BLaER1 treated with 17β-estradiol and CSF1 and Interleukin-3, amounts not matched to agents 10 nM and 100 nM (cell line): ENCODE results near the gene CASZ1.
A peak's percentile ranks its signal among the peaks of the same experiment; 100 is the strongest.

Experiments
- H3K27ac ChIP-seq, 11 experiments: shearing (Covaris generic); formaldehyde crosslinking; 2 replicates each; pipeline ENCODE4 v1.8.1; 2022
- H3K27me3 ChIP-seq, 11 experiments: shearing (Covaris generic); formaldehyde crosslinking; 2 replicates each; pipeline ENCODE4 v1.8.1; 2022
- H3K36me3 ChIP-seq, 11 experiments: shearing (Covaris generic); formaldehyde crosslinking; 2 replicates each; pipeline ENCODE4 v1.8.1; 2022
- H3K4me1 ChIP-seq, 10 experiments: shearing (Covaris generic); formaldehyde crosslinking; 2 replicates each; pipeline ENCODE4 v1.8.1; 2022
- H3K4me2 ChIP-seq, 11 experiments: shearing (Covaris generic); formaldehyde crosslinking; 2 replicates each; pipeline ENCODE4 v1.8.1; 2022
- H3K4me3 ChIP-seq, 10 experiments: shearing (Covaris generic); formaldehyde crosslinking; 2 replicates each; pipeline ENCODE4 v1.8.1; 2022
- H3K9ac ChIP-seq, 11 experiments: shearing (Covaris generic); formaldehyde crosslinking; 2 replicates each; pipeline ENCODE4 v1.8.1; 2022
- H3K9me3 ChIP-seq, 11 experiments: shearing (Covaris generic); formaldehyde crosslinking; replicated peaks in 1 of 11; 2 replicates each; pipeline ENCODE4 v1.8.1; 2022
- H4K20me1 ChIP-seq, 11 experiments: shearing (Covaris generic); formaldehyde crosslinking; 2 replicates each; pipeline ENCODE4 v1.8.1; 2022
- Cebpa-rat ChIP-seq, 11 experiments: shearing (Covaris generic); IDR thresholded peaks; 2 replicates each; pipeline ENCODE4 v1.8.1; 2022

The CASZ1 gene

GRCh38 chr1:10744029-10744428 is 52.4 kb downstream of the CASZ1 start:
- Histone ChIP-seq H3K4me2 (no peak overlapping the region), H3K9ac (no peak overlapping the region), H3K27me3 (peaks cover 8 to 27% (median 17%) of the 10 kb centered on the region in 11 experiments; a peak in 21 of 22 replicates), H3K27ac (no peak overlapping the region), H3K9me3 (no peaks in the 10 kb centered on the region), H3K4me1 (no peaks in the 10 kb centered on the region), H3K36me3 (no peaks in the 10 kb centered on the region), H3K4me3 (no peak overlapping the region), H4K20me1 (0 out of 22 replicates have a peak, but pooled peaks cover 0 to 10% (median 0%) of the 10 kb centered on the region in 11 experiments)
- TF ChIP-seq Cebpa-rat (IDR thresholded peaks at IDR 0.05), result no peak

GRCh38 chr1:10741696-10742095 is 54.8 kb downstream of the CASZ1 start:
- Histone ChIP-seq H3K4me1 (peaks cover 0 to 10% (median 3%) of the 10 kb centered on the region in 10 experiments; a peak in 6 of 20 replicates), H3K4me2 (no peak overlapping the region), H3K4me3 (no peak overlapping the region), H4K20me1 (0 out of 22 replicates have a peak, but pooled peaks cover 0 to 10% (median 0%) of the 10 kb centered on the region in 11 experiments), H3K36me3 (no peaks in the 10 kb centered on the region), H3K27ac (no peak overlapping the region), H3K9ac (no peak overlapping the region), H3K9me3 (no peaks in the 10 kb centered on the region), H3K27me3 (peaks cover 8 to 27% (median 17%) of the 10 kb centered on the region in 11 experiments; a peak in 21 of 22 replicates)
- no peak for TF ChIP-seq Cebpa-rat (IDR thresholded peaks at IDR 0.05)

GRCh38 chr1:10740123-10740522 is 56.3 kb downstream of the CASZ1 start:
- Histone ChIP-seq H3K4me3 (no peak overlapping the region), H3K9me3 (no peaks in the 10 kb centered on the region), H3K27me3 (peaks cover 8 to 27% (median 16%) of the 10 kb centered on the region in 11 experiments; a peak in 21 of 22 replicates), H3K36me3 (no peaks in the 10 kb centered on the region), H4K20me1 (no peaks in the 10 kb centered on the region; a peak in 1 of 22 replicates), H3K9ac (no peak overlapping the region), H3K4me1 (peaks cover 0 to 11% (median 3%) of the 10 kb centered on the region in 10 experiments; a peak in 6 of 20 replicates), H3K4me2 (no peak overlapping the region), H3K27ac (no peak overlapping the region)
- no peak for TF ChIP-seq Cebpa-rat (IDR thresholded peaks at IDR 0.05)

GRCh38 chr1:10739589-10739988 is 56.9 kb downstream of the CASZ1 start:
- TF ChIP-seq Cebpa-rat (IDR thresholded peaks at IDR 0.05), result no peak
- H3K27ac ChIP-seq, result no peak overlapping the region
- H3K4me3 ChIP-seq, result no peak overlapping the region
- peaks cover 8 to 23% (median 16%) of the 10 kb centered on the region in 11 experiments; a peak in 21 of 22 replicates for H3K27me3 ChIP-seq
- H3K4me1 ChIP-seq, result peaks cover 0 to 11% (median 3%) of the 10 kb centered on the region in 10 experiments; a peak in 6 of 20 replicates
- H3K9me3 ChIP-seq, result no peaks in the 10 kb centered on the region
- no peaks in the 10 kb centered on the region for H3K36me3 ChIP-seq
- no peak overlapping the region for H3K9ac ChIP-seq
- no peak overlapping the region for H3K4me2 ChIP-seq
- no peaks in the 10 kb centered on the region; a peak in 1 of 22 replicates for H4K20me1 ChIP-seq

- H3K4me2 ChIP-seq, result no peak overlapping the region
- TF ChIP-seq Cebpa-rat (IDR thresholded peaks at IDR 0.05), result no peak
- no peak overlapping the region for H3K4me3 ChIP-seq
- peaks cover 0 to 11% (median 3%) of the 10 kb centered on the region in 10 experiments; a peak in 6 of 20 replicates for H3K4me1 ChIP-seq
- H4K20me1 ChIP-seq, result no peaks in the 10 kb centered on the region; a peak in 1 of 22 replicates
- no peaks in the 10 kb centered on the region for H3K9me3 ChIP-seq
- no peaks in the 10 kb centered on the region for H3K36me3 ChIP-seq
- no peak overlapping the region for H3K27ac ChIP-seq
- no peak overlapping the region for H3K9ac ChIP-seq
- peaks cover 6 to 15% (median 11%) of the 10 kb centered on the region in 11 experiments; a peak in 21 of 22 replicates for H3K27me3 ChIP-seq
Observed at GRCh38 chr1:10738061-10739058, 58.1 kb downstream of the CASZ1 start.

- Histone ChIP-seq H3K27ac (no peak overlapping the region), H3K4me1 (peaks cover 0 to 11% (median 3%) of the 10 kb centered on the region in 10 experiments; a peak in 6 of 20 replicates), H3K9ac (no peak overlapping the region), H3K27me3 (peaks cover 0 to 8% (median 4%) of the 10 kb centered on the region in 11 experiments; a peak in 10 of 22 replicates), H3K9me3 (no peaks in the 10 kb centered on the region), H3K4me3 (no peak overlapping the region), H4K20me1 (no peaks in the 10 kb centered on the region; a peak in 1 of 22 replicates), H3K4me2 (peak overlapping the region in 1 of 11 experiments; percentile 32; a peak in 2 of 22 replicates), H3K36me3 (no peaks in the 10 kb centered on the region)
- no peak for TF ChIP-seq Cebpa-rat (IDR thresholded peaks at IDR 0.05)
Observed at GRCh38 chr1:10737651-10738050, 58.8 kb downstream of the CASZ1 start.

GRCh38 chr1:10736634-10737586 is 59.5 kb downstream of the CASZ1 start:
- no peak overlapping the region for H3K4me3 ChIP-seq
- no peak overlapping the region for H3K27ac ChIP-seq
- no peak for TF ChIP-seq Cebpa-rat (IDR thresholded peaks at IDR 0.05)
- no peaks in the 10 kb centered on the region for H3K9me3 ChIP-seq
- H3K27me3 ChIP-seq, result peaks cover 0 to under 1% (median 0%) of the 10 kb centered on the region in 11 experiments; a peak in 2 of 22 replicates
- H3K9ac ChIP-seq, result no peak overlapping the region
- H3K4me1 ChIP-seq, result peaks cover 0 to 11% (median 3%) of the 10 kb centered on the region in 10 experiments; a peak in 6 of 20 replicates
- H3K36me3 ChIP-seq, result no peaks in the 10 kb centered on the region
- H4K20me1 ChIP-seq, result no peaks in the 10 kb centered on the region; a peak in 1 of 22 replicates
- H3K4me2 ChIP-seq, result peak overlapping the region in 1 of 11 experiments; percentile 32; a peak in 3 of 22 replicates

- no peak overlapping the region for H3K4me3 ChIP-seq
- no peaks in the 10 kb centered on the region for H3K27me3 ChIP-seq
- H3K9ac ChIP-seq, result no peak overlapping the region
- no peak overlapping the region for H3K27ac ChIP-seq
- no peaks in the 10 kb centered on the region for H3K9me3 ChIP-seq
- TF ChIP-seq Cebpa-rat (IDR thresholded peaks at IDR 0.05), result no peak
- H3K36me3 ChIP-seq, result no peaks in the 10 kb centered on the region
- no peaks in the 10 kb centered on the region; a peak in 1 of 22 replicates for H4K20me1 ChIP-seq
- no peak overlapping the region for H3K4me2 ChIP-seq
- H3K4me1 ChIP-seq, result peaks cover 0 to 11% (median 3%) of the 10 kb centered on the region in 10 experiments; a peak in 6 of 20 replicates
Observed at GRCh38 chr1:10735563-10736305, 60.7 kb downstream of the CASZ1 start.
